Lung (tissue), 12 donors: ENCODE data around the gene CCL15. TPM values are rescaled to one million over a fixed set of nuclear protein-coding genes. Genes with fewer than 3 reads are reported as not detected.

ENCODE experiments used
- ATAC-seq: fragments of 200-7000 bp; cut with Tn5 transposase; one replicate; pipeline ENCODE4 v1.9.1; 2020; ENCODE audit warnings: moderate number of reproducible peaks; ENCODE audit not compliant: insufficient read depth, low FRiP score
- DNase-seq, 3 donors: peaks; one replicate each; pipeline ENCODE4 v3.0.0-alpha.2; 2013 to 2017
- H3K27ac ChIP-seq, 2 donors: one replicate each; pipeline ENCODE4 v1.5.1; 2013; ENCODE audit warnings: mild to moderate bottlenecking in 2 of 2, moderate library complexity in 2 of 2, control low read depth in 1 of 2, inconsistent platforms in 1 of 2, low read depth in 1 of 2, low read length in 1 of 2
- H3K27me3 ChIP-seq, 3 donors: one replicate each; pipeline ENCODE4 v1.5.1; 2013; ENCODE audit warnings: low read length in 2 of 3; ENCODE audit not compliant: control insufficient read depth in 3 of 3, insufficient read depth in 3 of 3
- H3K36me3 ChIP-seq, 4 donors: one replicate each; pipeline ENCODE4 v1.5.1; 2013; ENCODE audit warnings: low read length in 4 of 4, mild to moderate bottlenecking in 1 of 4, moderate library complexity in 1 of 4; ENCODE audit not compliant: control insufficient read depth in 4 of 4, insufficient read depth in 4 of 4
- H3K4me1 ChIP-seq, 5 donors: one replicate each; pipeline ENCODE4 v1.5.1; 2013; ENCODE audit warnings: low read length in 5 of 5, mild to moderate bottlenecking in 2 of 5, moderate library complexity in 1 of 5; ENCODE audit not compliant: control insufficient read depth in 5 of 5, insufficient read depth in 5 of 5
- H3K4me3 ChIP-seq: one replicate; pipeline ENCODE4 v1.5.1; 2013; ENCODE audit warnings: mild to moderate bottlenecking, control low read depth, moderate library complexity
- H3K9ac ChIP-seq, 2 donors: one replicate each; pipeline ENCODE4 v1.5.1; 2013; ENCODE audit warnings: low read length in 2 of 2, control low read depth in 1 of 2; ENCODE audit not compliant: insufficient read depth in 1 of 2
- H3K9me3 ChIP-seq, 4 donors: one replicate each; pipeline ENCODE4 v1.5.1; 2013; ENCODE audit warnings: low read length in 3 of 4, mild to moderate bottlenecking in 1 of 4, moderate library complexity in 1 of 4; ENCODE audit not compliant: control insufficient read depth in 4 of 4, insufficient read depth in 3 of 4
- CTCF ChIP-seq: IDR thresholded peaks from 2 replicates; pipeline ENCODE4 v1.5.1; 2012; ENCODE audit warnings: mild to moderate bottlenecking; ENCODE audit errors: control extremely low read depth, extremely low read depth
- WGBS, 2 donors: extraction: QIAGEN DNeasy Blood & Tissue Kit; methylation state at CpG; one replicate each; pipeline ENCODE4 v1.1.7; 2013; 5-methylcytosine and 5-hydroxymethylcytosine counted together
- polyA plus RNA-seq, 2 donors: library from polyadenylated mRNA; stranded (reverse); fragments of 200-250 nt; gene quantifications; one replicate each; pipeline ENCODE4 v1.2.1, GENCODE V29; 2013
- total RNA-seq, 2 donors: library from RNA; depleted of rRNA in 1 of 2; stranded (reverse); fragments of >200 nt in 1 of 2; gene quantifications; one replicate each; pipeline ENCODE4 v1.2.1, GENCODE V29; 2014 to 2021
- donor health status: control.
- donor health status: control.
- donor health status: Bipolar disorder and iron deficiency.
- donor health status: healthy.
- donor health status: DM: yes; HTN: yes; CAD: no.

The CCL15 gene
- total and polyA plus RNA-seq, 4 donors: 0.84 to 1.4 (median 1.2) TPM

GRCh38 chr17:35973333-35974260 lies 27.8 kb downstream of the CCL15 start:
- Histone ChIP-seq H3K4me3 (no peak overlapping the region), H3K9me3 (no peaks in the 10 kb centered on the region), H3K27me3 (no peaks in the 10 kb centered on the region), H3K4me1 (peaks cover 0 to 3% (median 2%) of the 10 kb centered on the region in 5 donors), H3K9ac (no peak overlapping the region), H3K36me3 (no peaks in the 10 kb centered on the region), H3K27ac (peak overlapping the region in 1 of 2 donors; percentile 2)
- no peak for TF ChIP-seq CTCF
- DNase-seq: no peak
- WGBS, 2 donors: 60 to 66% methylated on average over 10 of the region's 10 CpGs
- no peak for ATAC-seq

- no peak overlapping the region for H3K27ac ChIP-seq
- no peak for TF ChIP-seq CTCF
- H3K36me3 ChIP-seq: no peaks in the 10 kb centered on the region
- ATAC-seq: no peak
- no peaks in the 10 kb centered on the region for H3K27me3 ChIP-seq
- no peak for DNase-seq
- H3K9ac ChIP-seq: no peak overlapping the region
- H3K4me3 ChIP-seq: no peak overlapping the region
- no peaks in the 10 kb centered on the region for H3K9me3 ChIP-seq
- 78 to 86% methylated on average over 4 of the region's 4 CpGs for WGBS, 2 donors
- H3K4me1 ChIP-seq: peaks cover 0 to 3% (median 2%) of the 10 kb centered on the region in 5 donors
Measured at GRCh38 chr17:35972945-35973332, 28.4 kb downstream of the CCL15 start.

- H3K36me3 ChIP-seq: no peaks in the 10 kb centered on the region
- no peak for DNase-seq
- H3K4me3 ChIP-seq: no peak overlapping the region
- WGBS, 2 donors: 88 to 93% methylated on average over 6 of the region's 6 CpGs
- ATAC-seq: no peak
- H3K9me3 ChIP-seq: no peaks in the 10 kb centered on the region
- no peak overlapping the region for H3K27ac ChIP-seq
- no peak for TF ChIP-seq CTCF
- H3K9ac ChIP-seq: no peak overlapping the region
- peaks cover 0 to 3% (median 2%) of the 10 kb centered on the region in 5 donors for H3K4me1 ChIP-seq
- no peaks in the 10 kb centered on the region for H3K27me3 ChIP-seq
Measured at GRCh38 chr17:35972535-35972934, 28.8 kb downstream of the CCL15 start.
